K562 (cell line): ENCODE data around the gene OTOA. TPM values are rescaled to one million over a fixed set of nuclear protein-coding genes. Genes with fewer than 3 reads are reported as not detected.
A peak's percentile ranks its signal among the peaks of the same experiment; 100 is the strongest.

Experiments
- ATAC-seq: fragments of 200-7000 bp; cut with Tn5 transposase; 3 replicates; pipeline ENCODE4 v1.9.1; 2020; ENCODE audit warnings: moderate library complexity
- BruUV-seq: library from RNA; stranded (reverse); fragments of 400-500 nt; replicated peaks from 2 replicates; lab custom pipeline; 2021; lab: Mats Ljungman, UMichigan
- CTCF ChIA-PET: fragments of 300-600 bp; formaldehyde crosslinking; extraction: SDS; loops from one replicate; lab custom pipeline; 2021; ENCODE audit warnings: low intra/inter-chr PET ratio; lab: Yijun Ruan, JAX
- POLR2A ChIA-PET: fragments of 300-600, 350-650 bp; sonication (Branson Sonifier 250); formaldehyde crosslinking; extraction: SDS; loops from one replicate; lab custom pipeline; 2021; ENCODE audit warnings: antibody characterized with exemption, inconsistent platforms; lab: Yijun Ruan, JAX
- DNase-seq, 4 experiments: peaks; one replicate each; pipeline versions ENCODE4 v3.0.0 to v3.0.0-alpha.2; 2011 to 2018; ENCODE audit warnings: low spot score in 3 of 4, mixed read lengths in 3 of 4; ENCODE audit errors: extremely low read depth in 1 of 4
- FAIRE-seq: peaks from 2 replicates; lab custom pipeline; 2011; peaks lifted over from hg19 to GRCh38; lab: Jason Lieb, UNC
- H2AFZ ChIP-seq: 2 replicates; pipeline ENCODE4 v1.6.0; 2011; ENCODE audit warnings: low read depth, low read length, control low read depth, inconsistent platforms
- H3K27ac ChIP-seq: fragments of 200-600 bp; 3 replicates; pipeline ENCODE4 v1.8.0; 2011; ENCODE audit warnings: low read depth, mild to moderate bottlenecking, control low read depth, inconsistent platforms, low read length, moderate library complexity, mixed read lengths; ENCODE audit errors: extremely low read depth
- H3K27me3 ChIP-seq, 2 experiments: fragments of 300-600 bp in 1 of 2; 2 replicates in 1 of 2; 3 replicates in 1 of 2; pipeline versions ENCODE4 v1.6.0 to v1.8.0; 2011; ENCODE audit warnings: inconsistent platforms in 2 of 2, low read length in 2 of 2, mild to moderate bottlenecking in 1 of 2, mixed read lengths in 1 of 2, moderate library complexity in 1 of 2; ENCODE audit not compliant: control insufficient read depth in 2 of 2, insufficient read depth in 2 of 2
- H3K36me3 ChIP-seq: fragments of 300-600 bp; 3 replicates; pipeline ENCODE4 v1.8.0; 2011; ENCODE audit warnings: mild to moderate bottlenecking, low read length, inconsistent platforms; ENCODE audit not compliant: control insufficient read depth, insufficient read depth
- H3K4me1 ChIP-seq, 2 experiments: fragments of 200-600 bp in 1 of 2; replicated peaks in 1 of 2; 2 replicates in 1 of 2; 3 replicates in 1 of 2; pipeline versions ENCODE4 v1.5.1 to v1.8.0; 2011; ENCODE audit warnings: inconsistent platforms in 2 of 2, low read length in 2 of 2, mild to moderate bottlenecking in 1 of 2, mixed read lengths in 1 of 2, moderate library complexity in 1 of 2; ENCODE audit not compliant: control insufficient read depth in 2 of 2, insufficient read depth in 2 of 2
- H3K4me2 ChIP-seq: 2 replicates; pipeline ENCODE4 v1.6.1; 2011; ENCODE audit warnings: low read length, control low read depth, inconsistent platforms, mixed read lengths; ENCODE audit not compliant: insufficient read depth
- H3K4me3 ChIP-seq: fragments of 200-600 bp; sonication (generic), shearing (Covaris generic); 2 replicates; pipeline ENCODE4 v1.5.1; 2016; ENCODE audit warnings: control low read depth, inconsistent platforms
- H3K79me2 ChIP-seq: fragments of 200-600 bp; 3 replicates; pipeline ENCODE4 v1.8.0; 2011; ENCODE audit warnings: low read length, inconsistent platforms; ENCODE audit not compliant: control insufficient read depth, insufficient read depth
- H3K9ac ChIP-seq, 2 experiments: 2 replicates each; pipeline versions ENCODE4 v1.6.0 to v1.6.1; 2011; ENCODE audit warnings: low read depth in 2 of 2, low read length in 2 of 2, control low read depth in 1 of 2, inconsistent platforms in 1 of 2, mild to moderate bottlenecking in 1 of 2, mixed read lengths in 1 of 2; ENCODE audit not compliant: insufficient read depth in 1 of 2
- H3K9me1 ChIP-seq: one replicate; pipeline ENCODE4 v1.6.0; 2011; ENCODE audit warnings: inconsistent platforms, mild to moderate bottlenecking, low read length, moderate library complexity; ENCODE audit not compliant: control insufficient read depth, insufficient read depth
- H3K9me3 ChIP-seq: replicated peaks from 2 replicates; pipeline ENCODE4 v1.5.1; 2011; ENCODE audit warnings: low read depth, low read length, inconsistent platforms; ENCODE audit not compliant: control insufficient read depth, insufficient read depth
- H4K20me1 ChIP-seq: replicated peaks from 2 replicates; pipeline ENCODE4 v1.6.1; 2011; ENCODE audit warnings: low read length, inconsistent platforms, mixed read lengths; ENCODE audit not compliant: control insufficient read depth, insufficient read depth
- CCAR2 ChIP-seq: fragments of 200-400 bp; formaldehyde crosslinking; IDR thresholded peaks from 2 replicates; pipeline ENCODE4 v1.6.1; 2017; ENCODE audit warnings: mild to moderate bottlenecking, low read depth, low read length
- FOXJ2 ChIP-seq: fragments of 200-800 bp; sonication (Bioruptor generic); IDR thresholded peaks from 2 replicates; pipeline ENCODE4 v1.6.1; 2016; ENCODE audit warnings: missing genetic modification characterization, missing compliant biosample characterization
- SAFB ChIP-seq: fragments of 200-400 bp; formaldehyde crosslinking; IDR thresholded peaks from 2 replicates; pipeline ENCODE4 v1.6.1; 2017; ENCODE audit warnings: low read depth, low read length, borderline replicate concordance
- SMAD4 ChIP-seq: fragments of 250-450 bp; sonication (Bioruptor Pico); conservative IDR thresholded peaks from 2 replicates; pipeline ENCODE4 v1.8.0; 2021; ENCODE audit warnings: inconsistent platforms, mild to moderate bottlenecking, moderate library complexity
- SREBF1 ChIP-seq: fragments of 150-350 bp; IDR thresholded peaks from 2 replicates; pipeline ENCODE4 v1.6.1; 2014; ENCODE audit warnings: antibody characterized with exemption, low read depth, low read length, borderline replicate concordance
- SRSF9 ChIP-seq: fragments of 200-400 bp; formaldehyde crosslinking; IDR thresholded peaks from 2 replicates; pipeline ENCODE4 v1.6.1; 2017; ENCODE audit warnings: low read depth, low read length, borderline replicate concordance
- ZNF586 ChIP-seq: fragments of 450-650 bp; formaldehyde crosslinking; conservative IDR thresholded peaks from 2 replicates; pipeline ENCODE4 v1.4.0; 2020; ENCODE audit warnings: mild to moderate bottlenecking, moderate library complexity
- WGBS: fragments of 100-300 bp; shearing (Covaris generic); methylation state at CpG from one replicate; pipeline ENCODE4 v1.1.6; 2016; ENCODE audit warnings: low coverage, mixed read lengths; ENCODE audit not compliant: insufficient coverage; ENCODE audit errors: missing lambda C conversion rate; 5-methylcytosine and 5-hydroxymethylcytosine counted together
- in situ Hi-C: fragments of 300-500 bp; cut with MboI; formaldehyde crosslinking; loops from 4 replicates; pipeline ENCODE4 v1.15.0; 2018; ENCODE audit warnings: inconsistent platforms, mixed read lengths
- intact Hi-C: fragments of 100-400 bp; cut with micrococcal nuclease; formaldehyde crosslinking; loops from 2 replicates; pipeline ENCODE4 v1.14.2; 2022
- polyA plus RNA-seq, 8 experiments: library from polyadenylated mRNA; depleted of rRNA in 4 of 8; stranded (reverse) in 5 of 8; unstranded in 3 of 8; fragments of >200 nt; fragmentation: Nextera tagmentation in 2 of 8; fragmentation: Illumina TruSeq in 1 of 8; extraction: Ambion mirVana in 2 of 8; extraction: Trizol in 1 of 8; gene quantifications; 2 replicates each; pipeline versions ENCODE4 v1.2.1 to v1.2.3, GENCODE V29; 2011 to 2014; ENCODE audit warnings: inconsistent platforms in 1 of 8, missing spikeins in 1 of 8
- total RNA-seq, 7 experiments: library from RNA; depleted of rRNA in 6 of 7; stranded (reverse); fragments of >200 nt in 6 of 7; fragmentation: Illumina TruSeq in 2 of 7; extraction: Trizol in 2 of 7; gene quantifications; 2 replicates each; pipeline versions ENCODE4 v1.2.1 to v1.2.3, GENCODE V29; 2011 to 2021; ENCODE audit warnings: low replicate concordance in 1 of 7
- TF ChIP-seq, protein P1 (sequence below): sonication (generic); formaldehyde crosslinking; IDR thresholded peaks from 2 replicates; pipeline ENCODE4 v1.8.0; 2023; ENCODE audit warnings: mild to moderate bottlenecking, missing genetic modification reagents
- TF ChIP-seq, protein P2 (sequence below): fragments of 450-650 bp; IDR thresholded peaks from 2 replicates; pipeline ENCODE4 v1.6.1; 2016; ENCODE audit warnings: low read depth, mild to moderate bottlenecking, moderate library complexity

Gene OTOA
- total and polyA plus RNA-seq, 9 of the 15 experiments (the other 6 are each of a cell fraction or from before 2014, with no cell fraction given) = 0.04 TPM; not detected in 8

DNA sequence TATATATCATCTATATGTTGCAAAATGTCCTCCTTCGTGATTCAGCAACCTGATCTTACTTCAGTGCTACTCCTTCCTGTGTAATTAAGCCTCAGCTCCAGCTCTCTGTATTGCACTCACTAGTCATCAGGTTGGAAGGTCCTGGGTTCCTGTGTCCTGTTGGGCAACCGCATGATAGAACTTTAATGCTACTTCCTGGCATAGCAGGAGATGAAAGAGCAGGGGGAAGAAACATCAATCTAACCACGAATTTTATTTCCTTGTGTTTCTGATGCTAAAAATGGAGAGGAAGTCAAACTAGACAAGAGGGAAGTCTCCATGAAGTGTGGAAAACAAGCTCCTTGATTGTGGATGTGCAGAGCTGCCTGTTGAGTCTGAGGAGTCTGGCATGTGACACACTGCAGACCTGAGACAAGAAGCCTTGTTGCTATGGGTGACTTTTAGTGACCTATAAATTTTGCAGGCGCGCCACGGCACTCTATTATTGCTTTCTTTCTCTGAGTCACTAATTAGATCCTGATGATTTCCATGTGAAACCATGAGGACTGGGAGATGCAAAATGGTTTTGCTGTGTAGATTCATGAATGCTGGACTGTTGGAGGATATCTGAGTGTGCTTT, 37.0 kb upstream of the OTOA start:
- TF ChIP-seq FOXJ2 (tag) = 0 out of 2 replicates have a peak, but pooled peaks have one; percentile 30
- TF ChIP-seq ZNF586 (CRISPR knock-in tag) = no peak
- in situ Hi-C loops = no loop called here
- H3K9ac ChIP-seq = no peak overlapping the region
- no peaks in the 10 kb centered on the region for H4K20me1 ChIP-seq
- H3K4me3 ChIP-seq = no peak overlapping the region
- DNase-seq = no peak
- H3K9me3 ChIP-seq = peaks cover 2% of the 10 kb centered on the region; the same call in 1 of the 2 replicates
- FAIRE-seq = no peak
- CTCF ChIA-PET = no interaction called here
- 70% methylated on average over 6 of the region's 6 CpGs for WGBS
- H3K4me1 ChIP-seq = 0 out of 5 replicates have a peak, but pooled peaks cover 0 to 3% of the 10 kb centered on the region in 2 experiments
- no peak for ATAC-seq
- H3K79me2 ChIP-seq = no peaks in the 10 kb centered on the region
- POLR2A ChIA-PET = interaction anchor here (1.2 kb wide), 1 partner anchor 9 kb away, joined by 3 read pairs; no protein-coding TSS in a partner anchor
- no peak overlapping the region for H3K4me2 ChIP-seq
- TSS peak; percentile 19 for BruUV-seq
- H3K27ac ChIP-seq = no peak overlapping the region
- no peaks in the 10 kb centered on the region for H3K9me1 ChIP-seq
- H3K36me3 ChIP-seq = peaks cover 50% of the 10 kb centered on the region; the same call in 2 of the 3 replicates
- H3K27me3 ChIP-seq = no peaks in the 10 kb centered on the region
- intact Hi-C loops = no loop called here
- H2AFZ ChIP-seq = no peak overlapping the region

DNA sequence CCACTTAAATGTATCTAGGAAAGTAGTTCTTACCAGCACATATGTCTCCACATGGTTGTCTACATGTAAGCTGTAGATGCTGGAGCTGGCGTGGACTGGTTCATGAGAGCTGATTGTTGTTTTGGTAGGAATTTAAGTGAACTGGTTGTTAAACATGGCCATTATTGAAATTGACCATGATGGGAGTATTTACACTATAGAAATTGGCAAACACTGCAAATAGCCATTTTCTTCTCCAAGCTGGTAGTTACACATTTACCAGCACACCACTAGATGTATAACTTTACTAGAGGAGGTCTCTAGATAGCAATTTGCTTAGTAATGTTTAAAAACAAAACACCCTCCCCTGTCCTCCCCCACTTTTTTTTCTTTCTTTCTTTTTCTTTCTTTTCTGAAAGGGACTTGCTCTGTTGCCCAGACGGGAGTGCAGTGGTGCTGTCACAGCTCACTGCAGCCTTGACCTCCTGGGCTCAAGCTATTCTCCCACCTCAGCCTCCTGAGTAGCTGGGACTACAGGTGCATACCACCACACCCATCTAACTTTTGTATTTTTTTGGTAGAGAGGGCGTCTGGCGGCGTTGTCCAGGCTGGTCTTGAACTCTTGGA, 35.5 kb upstream of the OTOA start:
- POLR2A ChIA-PET = no interaction called here
- ATAC-seq (no peak), DNase-seq (no peak), FAIRE-seq (no peak)
- Histone ChIP-seq H4K20me1 (no peaks in the 10 kb centered on the region), H3K27ac (no peak overlapping the region), H3K9me3 (peaks cover 2% of the 10 kb centered on the region; the same call in 1 of the 2 replicates), H3K4me3 (no peak overlapping the region), H3K9ac (no peak overlapping the region), H3K9me1 (no peaks in the 10 kb centered on the region), H3K4me2 (no peak overlapping the region), H3K36me3 (peaks cover 49% of the 10 kb centered on the region; the same call in 2 of the 3 replicates), H2AFZ (no peak overlapping the region), H3K79me2 (no peaks in the 10 kb centered on the region), H3K27me3 (no peaks in the 10 kb centered on the region), H3K4me1 (0 out of 5 replicates have a peak, but pooled peaks cover 0 to 3% of the 10 kb centered on the region in 2 experiments)
- CTCF ChIA-PET = no interaction called here
- intact Hi-C loops (no loop called here), in situ Hi-C loops (no loop called here)
- WGBS = 93% methylated on average over 5 of the region's 5 CpGs
- BruUV-seq = no TSS peak
- TF ChIP-seq SAFB (no peak), SMAD4 (CRISPR knock-in tag) (no peak), SRSF9 (no peak), SREBF1 (no peak), CCAR2 (no peak)
- TF ChIP-seq, protein P1, sequence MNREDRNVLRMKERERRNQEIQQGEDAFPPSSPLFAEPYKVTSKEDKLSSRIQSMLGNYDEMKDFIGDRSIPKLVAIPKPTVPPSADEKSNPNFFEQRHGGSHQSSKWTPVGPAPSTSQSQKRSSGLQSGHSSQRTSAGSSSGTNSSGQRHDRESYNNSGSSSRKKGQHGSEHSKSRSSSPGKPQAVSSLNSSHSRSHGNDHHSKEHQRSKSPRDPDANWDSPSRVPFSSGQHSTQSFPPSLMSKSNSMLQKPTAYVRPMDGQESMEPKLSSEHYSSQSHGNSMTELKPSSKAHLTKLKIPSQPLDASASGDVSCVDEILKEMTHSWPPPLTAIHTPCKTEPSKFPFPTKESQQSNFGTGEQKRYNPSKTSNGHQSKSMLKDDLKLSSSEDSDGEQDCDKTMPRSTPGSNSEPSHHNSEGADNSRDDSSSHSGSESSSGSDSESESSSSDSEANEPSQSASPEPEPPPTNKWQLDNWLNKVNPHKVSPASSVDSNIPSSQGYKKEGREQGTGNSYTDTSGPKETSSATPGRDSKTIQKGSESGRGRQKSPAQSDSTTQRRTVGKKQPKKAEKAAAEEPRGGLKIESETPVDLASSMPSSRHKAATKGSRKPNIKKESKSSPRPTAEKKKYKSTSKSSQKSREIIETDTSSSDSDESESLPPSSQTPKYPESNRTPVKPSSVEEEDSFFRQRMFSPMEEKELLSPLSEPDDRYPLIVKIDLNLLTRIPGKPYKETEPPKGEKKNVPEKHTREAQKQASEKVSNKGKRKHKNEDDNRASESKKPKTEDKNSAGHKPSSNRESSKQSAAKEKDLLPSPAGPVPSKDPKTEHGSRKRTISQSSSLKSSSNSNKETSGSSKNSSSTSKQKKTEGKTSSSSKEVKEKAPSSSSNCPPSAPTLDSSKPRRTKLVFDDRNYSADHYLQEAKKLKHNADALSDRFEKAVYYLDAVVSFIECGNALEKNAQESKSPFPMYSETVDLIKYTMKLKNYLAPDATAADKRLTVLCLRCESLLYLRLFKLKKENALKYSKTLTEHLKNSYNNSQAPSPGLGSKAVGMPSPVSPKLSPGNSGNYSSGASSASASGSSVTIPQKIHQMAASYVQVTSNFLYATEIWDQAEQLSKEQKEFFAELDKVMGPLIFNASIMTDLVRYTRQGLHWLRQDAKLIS (CRISPR knock-in tag) = no peak
- TF ChIP-seq, protein P2, sequence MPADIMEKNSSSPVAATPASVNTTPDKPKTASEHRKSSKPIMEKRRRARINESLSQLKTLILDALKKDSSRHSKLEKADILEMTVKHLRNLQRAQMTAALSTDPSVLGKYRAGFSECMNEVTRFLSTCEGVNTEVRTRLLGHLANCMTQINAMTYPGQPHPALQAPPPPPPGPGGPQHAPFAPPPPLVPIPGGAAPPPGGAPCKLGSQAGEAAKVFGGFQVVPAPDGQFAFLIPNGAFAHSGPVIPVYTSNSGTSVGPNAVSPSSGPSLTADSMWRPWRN = no peak
